Naive thymus-derived CD4-positive, alpha-beta T cell (primary cell): ENCODE data around the gene ANKS3. TPM values are rescaled to one million over a fixed set of nuclear protein-coding genes. Genes with fewer than 3 reads are reported as not detected.

Source experiments
- ATAC-seq: fragments of 150-1000 bp; cut with Tn5 transposase; 2 replicates; pipeline ENCODE4 v1.10.0; 2021; ENCODE audit warnings: mild to moderate bottlenecking, moderate library complexity
- CTCF ChIA-PET: fragments of 350-600 bp; sonication (Branson Sonifier 250); formaldehyde crosslinking; loops from one replicate; lab custom pipeline; 2021; ENCODE audit warnings: antibody characterized with exemption; lab: Charles Lee
- POLR2A ChIA-PET: fragments of 350-600 bp; sonication (Branson Sonifier 250); formaldehyde crosslinking; loops from one replicate; lab custom pipeline; 2021; ENCODE audit warnings: antibody characterized with exemption, inconsistent platforms; lab: Charles Lee
- DNase-seq, 9 donors: peaks; one replicate each; pipeline versions ENCODE4 v3.0.0 to v3.0.0-alpha.2; 2020 to 2022; ENCODE audit warnings: mixed read lengths in 1 of 9
- H3K27ac ChIP-seq: one replicate; pipeline ENCODE4 v1.7.0; 2013; ENCODE audit warnings: mild to moderate bottlenecking, low read depth, low read length, moderate library complexity
- H3K27me3 ChIP-seq, 2 donors: one replicate each; pipeline ENCODE4 v1.7.0; 2013; ENCODE audit warnings: low read length in 2 of 2, mild to moderate bottlenecking in 2 of 2, moderate library complexity in 2 of 2; ENCODE audit not compliant: control insufficient read depth in 2 of 2, insufficient read depth in 2 of 2
- H3K36me3 ChIP-seq, 3 experiments: 1 replicate in 2 of 3; 2 replicates in 1 of 3; pipeline ENCODE4 v1.7.0; 2013; ENCODE audit warnings: low read length in 3 of 3, mild to moderate bottlenecking in 3 of 3, moderate library complexity in 1 of 3; ENCODE audit not compliant: insufficient read depth in 3 of 3, control insufficient read depth in 2 of 3
- H3K4me1 ChIP-seq, 2 donors: one replicate each; pipeline ENCODE4 v1.7.0; 2013; ENCODE audit warnings: low read length in 2 of 2, mild to moderate bottlenecking in 2 of 2, moderate library complexity in 1 of 2; ENCODE audit not compliant: control insufficient read depth in 2 of 2, insufficient read depth in 2 of 2
- H3K4me3 ChIP-seq: 2 replicates; pipeline ENCODE4 v1.7.0; 2013; ENCODE audit warnings: mild to moderate bottlenecking, low read length
- H3K9me3 ChIP-seq, 3 experiments: 1 replicate in 2 of 3; 2 replicates in 1 of 3; pipeline ENCODE4 v1.7.0; 2013; ENCODE audit warnings: low read length in 3 of 3; ENCODE audit not compliant: control insufficient read depth in 2 of 3
- H3K27ac Mint-ChIP-seq, 9 donors: one replicate each; pipeline ENCODE4 v1.8.0; 2020 to 2022; ENCODE audit warnings: mixed read lengths in 9 of 9, mild to moderate bottlenecking in 8 of 9, moderate library complexity in 5 of 9, inconsistent platforms in 2 of 9
- H3K27me3 Mint-ChIP-seq, 5 donors: one replicate each; pipeline ENCODE4 v1.8.0; 2021 to 2022; ENCODE audit warnings: mixed read lengths in 5 of 5, mild to moderate bottlenecking in 1 of 5
- H3K36me3 Mint-ChIP-seq, 5 donors: one replicate each; pipeline ENCODE4 v1.8.0; 2020 to 2022; ENCODE audit warnings: mixed read lengths in 5 of 5, mild to moderate bottlenecking in 3 of 5, inconsistent platforms in 1 of 5
- H3K4me1 Mint-ChIP-seq, 7 donors: one replicate each; pipeline ENCODE4 v1.8.0; 2020 to 2022; ENCODE audit warnings: mixed read lengths in 7 of 7, mild to moderate bottlenecking in 3 of 7, inconsistent platforms in 1 of 7
- H3K4me3 Mint-ChIP-seq, 10 donors: one replicate each; pipeline ENCODE4 v1.8.0; 2020 to 2022; ENCODE audit warnings: mild to moderate bottlenecking in 10 of 10, mixed read lengths in 10 of 10, moderate library complexity in 6 of 10, inconsistent platforms in 2 of 10
- H3K9me3 Mint-ChIP-seq, 11 donors: one replicate each; pipeline ENCODE4 v1.8.0; 2020 to 2022; ENCODE audit warnings: mixed read lengths in 11 of 11, mild to moderate bottlenecking in 4 of 11, inconsistent platforms in 1 of 11, moderate library complexity in 1 of 11
- intact Hi-C, 2 donors: fragments of 100-400 bp; cut with micrococcal nuclease; formaldehyde crosslinking; loops; one replicate each; pipeline ENCODE4 v1.15.1; 2023
- polyA plus RNA-seq, 2 donors: library from polyadenylated mRNA; unstranded; fragments of 300-500 nt; fragmentation: Illumina TruSeq; gene quantifications; one replicate each; pipeline ENCODE4 v1.2.3, GENCODE V29; 2021
- total RNA-seq, 6 experiments: library from RNA in 5 of 6; stranded (reverse) in 5 of 6; gene quantifications; 1 replicate in 5 of 6; 2 replicates in 1 of 6; pipeline ENCODE4 v1.2.3 and lab custom pipeline; 2021 to 2026

Gene ANKS3
- total and polyA plus RNA-seq, 7 experiments from 2014 or later = 4.1 to 32.7 (median 21.5) TPM

GRCh38 chr16:4733747-4734062, 366 bp downstream of the ANKS3 start:
- no peaks in the 10 kb centered on the region for H3K9me3 Mint-ChIP-seq
- DNase-seq = peak in 1 of 9 donors; percentile 18
- Histone ChIP-seq H3K4me3 (peak overlapping the region; percentile 98), H3K36me3 (peaks cover 0 to 22% (median 2%) of the 10 kb centered on the region in 3 experiments), H3K27me3 (no peaks in the 10 kb centered on the region), H3K9me3 (no peaks in the 10 kb centered on the region), H3K4me1 (peaks cover 6 to 9% of the 10 kb centered on the region in 2 donors), H3K27ac (peak overlapping the region; percentile 79)
- POLR2A ChIA-PET = interaction anchor here (0.6 to 2.9 kb wide), 14 partner anchors 16 to 318 kb away, joined by 3 to 41 read pairs (median 6); partner anchors contain the start of genes CORO7, GLYR1, NUDT16L1 and ROGDI
- intact Hi-C loops = loop anchor here (1.0 to 10.0 kb wide), 13 partner anchors 34 to 459 kb away; partner anchors contain the start of genes GLYR1 (in 2 of the 2), NUDT16L1 (in 2 of the 2), ROGDI (in 2 of the 2) and UBN1 (in 2 of the 2)
- CTCF ChIA-PET = interaction anchor here (0.5 to 1.7 kb wide), 7 partner anchors 33 to 429 kb away, joined by 3 to 8 read pairs (median 4); partner anchors contain the start of genes MGRN1, ROGDI and ZNF500
- peaks cover 0 to 3% (median 0%) of the 10 kb centered on the region in 5 donors for H3K27me3 Mint-ChIP-seq
- peak overlapping the region; percentile 84 to 96 (median 91) for H3K4me3 Mint-ChIP-seq
- peaks cover 0 to 13% (median 3%) of the 10 kb centered on the region in 5 donors for H3K36me3 Mint-ChIP-seq
- peak overlapping the region in 5 of 9 donors; percentile 49 to 90 (median 76) for H3K27ac Mint-ChIP-seq
- H3K4me1 Mint-ChIP-seq = peaks cover 10 to 32% (median 20%) of the 10 kb centered on the region in 7 donors
- ATAC-seq = peak; percentile 1

- Mint-ChIP-seq H3K27me3 (peaks cover 0 to 3% (median 0%) of the 10 kb centered on the region in 5 donors), H3K4me3 (peak overlapping the region; percentile 84 to 96 (median 91)), H3K4me1 (peaks cover 13 to 32% (median 20%) of the 10 kb centered on the region in 7 donors), H3K27ac (peak overlapping the region in 7 of 9 donors; percentile 29 to 90 (median 54)), H3K9me3 (no peaks in the 10 kb centered on the region), H3K36me3 (peaks cover 0 to 15% (median 3%) of the 10 kb centered on the region in 5 donors)
- POLR2A ChIA-PET = interaction anchor here (2.3 to 2.9 kb wide), 4 partner anchors 34 to 117 kb away, joined by 16 to 41 read pairs (median 20); partner anchors contain the start of genes GLYR1, NUDT16L1, UBN1 and ZNF500
- H3K36me3 ChIP-seq = peaks cover 0 to 26% (median 4%) of the 10 kb centered on the region in 3 experiments
- ATAC-seq = no peak
- no peaks in the 10 kb centered on the region for H3K9me3 ChIP-seq
- H3K4me1 ChIP-seq = peaks cover 6 to 9% of the 10 kb centered on the region in 2 donors
- peak overlapping the region; percentile 98 for H3K4me3 ChIP-seq
- DNase-seq = no peak
- intact Hi-C loops = loop anchor here (5.0 to 10.0 kb wide), 3 partner anchors 71 to 458 kb away; partner anchors contain the start of genes PAM16 (in 1 of the 2) and TFAP4 (in 1 of the 2)
- peak overlapping the region; percentile 79 for H3K27ac ChIP-seq
- CTCF ChIA-PET = no interaction called here
- H3K27me3 ChIP-seq = no peaks in the 10 kb centered on the region
Observed at GRCh38 chr16:4733211-4733742, 794 bp downstream of the ANKS3 start.

GRCh38 chr16:4729876-4730275, 4.2 kb downstream of the ANKS3 start:
- CTCF ChIA-PET = interaction anchor here (0.6 kb wide), 1 partner anchor 141 kb away, joined by 3 read pairs; no protein-coding TSS in a partner anchor

GRCh38 chr16:4728676-4729075, 5.4 kb downstream of the ANKS3 start:
- Mint-ChIP-seq H3K4me1 (peaks cover 7 to 24% (median 12%) of the 10 kb centered on the region in 7 donors), H3K27me3 (no peaks in the 10 kb centered on the region), H3K4me3 (peak overlapping the region in 1 of 10 donors; percentile 22), H3K9me3 (no peaks in the 10 kb centered on the region), H3K36me3 (peaks cover 0 to 31% (median 3%) of the 10 kb centered on the region in 5 donors), H3K27ac (peak overlapping the region in 1 of 9 donors; percentile 26)
- peaks cover 0 to 4% of the 10 kb centered on the region in 2 donors for H3K4me1 ChIP-seq
- no peak overlapping the region for H3K27ac ChIP-seq
- POLR2A ChIA-PET = interaction anchor here (1.2 kb wide), 1 partner anchor 30 kb away, joined by 3 read pairs; no protein-coding TSS in a partner anchor
- no peak overlapping the region for H3K4me3 ChIP-seq
- intact Hi-C loops = no loop called here
- H3K36me3 ChIP-seq = peaks cover 0 to 48% (median 4%) of the 10 kb centered on the region in 3 experiments
- CTCF ChIA-PET = no interaction called here
- H3K9me3 ChIP-seq = no peaks in the 10 kb centered on the region
- no peaks in the 10 kb centered on the region for H3K27me3 ChIP-seq
- ATAC-seq (no peak), DNase-seq (no peak)

More at GRCh38 chr16:4729876-4730275, 4.2 kb downstream of the ANKS3 start:
- H3K36me3 ChIP-seq = peaks cover 0 to 48% (median 4%) of the 10 kb centered on the region in 3 experiments
- H3K4me1 Mint-ChIP-seq = peaks cover 7 to 26% (median 14%) of the 10 kb centered on the region in 7 donors
- no peaks in the 10 kb centered on the region for H3K9me3 Mint-ChIP-seq
- DNase-seq (no peak), ATAC-seq (no peak)
- H3K27ac ChIP-seq = no peak overlapping the region
- H3K27me3 ChIP-seq = no peaks in the 10 kb centered on the region
- POLR2A ChIA-PET = no interaction called here
- no peaks in the 10 kb centered on the region for H3K27me3 Mint-ChIP-seq
- H3K4me1 ChIP-seq = peaks cover 0 to 5% of the 10 kb centered on the region in 2 donors
- intact Hi-C loops = loop anchor here (5.0 to 10.0 kb wide), 3 partner anchors 68 to 455 kb away; partner anchors contain the start of genes PAM16 (in 1 of the 2) and TFAP4 (in 1 of the 2)
- no peak overlapping the region for H3K4me3 ChIP-seq
- H3K27ac Mint-ChIP-seq = peak overlapping the region in 1 of 9 donors; percentile 74
- no peak overlapping the region for H3K4me3 Mint-ChIP-seq
- H3K36me3 Mint-ChIP-seq = peaks cover 0 to 28% (median 3%) of the 10 kb centered on the region in 5 donors
- H3K9me3 ChIP-seq = no peaks in the 10 kb centered on the region

- no peak overlapping the region for H3K27ac ChIP-seq
- H3K27me3 Mint-ChIP-seq = no peaks in the 10 kb centered on the region
- no peaks in the 10 kb centered on the region for H3K4me1 ChIP-seq
- ChIA-PET CTCF (no interaction called here), POLR2A (no interaction called here)
- H3K36me3 ChIP-seq = peaks cover 0 to 59% (median 4%) of the 10 kb centered on the region in 3 experiments
- no peaks in the 10 kb centered on the region for H3K9me3 ChIP-seq
- no peak overlapping the region for H3K4me3 ChIP-seq
- peaks cover 0 to 38% (median 0%) of the 10 kb centered on the region in 5 donors for H3K36me3 Mint-ChIP-seq
- no peaks in the 10 kb centered on the region for H3K9me3 Mint-ChIP-seq
- no peak for ATAC-seq
- intact Hi-C loops = no loop called here
- no peak overlapping the region for H3K4me3 Mint-ChIP-seq
- peaks cover 0 to 6% (median 4%) of the 10 kb centered on the region in 7 donors for H3K4me1 Mint-ChIP-seq
- H3K27ac Mint-ChIP-seq = no peak overlapping the region
- no peak for DNase-seq
- H3K27me3 ChIP-seq = no peaks in the 10 kb centered on the region
Observed at GRCh38 chr16:4726616-4727015, 7.5 kb downstream of the ANKS3 start.

GRCh38 chr16:4724661-4725270, 9.3 kb downstream of the ANKS3 start:
- Histone ChIP-seq H3K4me3 (no peak overlapping the region), H3K27ac (no peak overlapping the region), H3K4me1 (no peaks in the 10 kb centered on the region), H3K27me3 (no peaks in the 10 kb centered on the region), H3K9me3 (no peaks in the 10 kb centered on the region), H3K36me3 (peaks cover 0 to 52% (median 4%) of the 10 kb centered on the region in 3 experiments)
- Mint-ChIP-seq H3K4me1 (peaks cover 0 to 4% (median 0%) of the 10 kb centered on the region in 7 donors), H3K27me3 (no peaks in the 10 kb centered on the region), H3K27ac (no peak overlapping the region), H3K36me3 (peaks cover 0 to 30% (median 0%) of the 10 kb centered on the region in 5 donors), H3K9me3 (no peaks in the 10 kb centered on the region), H3K4me3 (no peak overlapping the region)
- ChIA-PET CTCF (no interaction called here), POLR2A (no interaction called here)
- ATAC-seq (no peak), DNase-seq (no peak)
- intact Hi-C loops = no loop called here
